Subcutaneous adipose tissue (tissue), 4 donors: ENCODE results near the gene SHC1. TPM values are rescaled to one million over a fixed set of nuclear protein-coding genes. Genes with fewer than 3 reads are reported as not detected.

Experiments
- total RNA-seq, 4 donors: library from RNA; depleted of rRNA; stranded (reverse); fragments of >200 nt; gene quantifications; one replicate each; pipeline ENCODE4 v1.1.0, GENCODE V29; 2016
- TF ChIP-seq, protein P1 (sequence below): fragments of 450-650 bp; IDR thresholded peaks from one replicate; pipeline ENCODE4 v1.5.1; 2016; ENCODE audit warnings: low read depth, mild to moderate bottlenecking, control low read depth, antibody characterized with exemption, moderate library complexity

SHC1 gene, protein sequence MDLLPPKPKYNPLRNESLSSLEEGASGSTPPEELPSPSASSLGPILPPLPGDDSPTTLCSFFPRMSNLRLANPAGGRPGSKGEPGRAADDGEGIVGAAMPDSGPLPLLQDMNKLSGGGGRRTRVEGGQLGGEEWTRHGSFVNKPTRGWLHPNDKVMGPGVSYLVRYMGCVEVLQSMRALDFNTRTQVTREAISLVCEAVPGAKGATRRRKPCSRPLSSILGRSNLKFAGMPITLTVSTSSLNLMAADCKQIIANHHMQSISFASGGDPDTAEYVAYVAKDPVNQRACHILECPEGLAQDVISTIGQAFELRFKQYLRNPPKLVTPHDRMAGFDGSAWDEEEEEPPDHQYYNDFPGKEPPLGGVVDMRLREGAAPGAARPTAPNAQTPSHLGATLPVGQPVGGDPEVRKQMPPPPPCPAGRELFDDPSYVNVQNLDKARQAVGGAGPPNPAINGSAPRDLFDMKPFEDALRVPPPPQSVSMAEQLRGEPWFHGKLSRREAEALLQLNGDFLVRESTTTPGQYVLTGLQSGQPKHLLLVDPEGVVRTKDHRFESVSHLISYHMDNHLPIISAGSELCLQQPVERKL
- 100 to 1,000 TPM in 2 of 4 donors, 10 to 100 TPM in 2; 87.1 to 171 (median 102) TPM for total RNA-seq

DNA sequence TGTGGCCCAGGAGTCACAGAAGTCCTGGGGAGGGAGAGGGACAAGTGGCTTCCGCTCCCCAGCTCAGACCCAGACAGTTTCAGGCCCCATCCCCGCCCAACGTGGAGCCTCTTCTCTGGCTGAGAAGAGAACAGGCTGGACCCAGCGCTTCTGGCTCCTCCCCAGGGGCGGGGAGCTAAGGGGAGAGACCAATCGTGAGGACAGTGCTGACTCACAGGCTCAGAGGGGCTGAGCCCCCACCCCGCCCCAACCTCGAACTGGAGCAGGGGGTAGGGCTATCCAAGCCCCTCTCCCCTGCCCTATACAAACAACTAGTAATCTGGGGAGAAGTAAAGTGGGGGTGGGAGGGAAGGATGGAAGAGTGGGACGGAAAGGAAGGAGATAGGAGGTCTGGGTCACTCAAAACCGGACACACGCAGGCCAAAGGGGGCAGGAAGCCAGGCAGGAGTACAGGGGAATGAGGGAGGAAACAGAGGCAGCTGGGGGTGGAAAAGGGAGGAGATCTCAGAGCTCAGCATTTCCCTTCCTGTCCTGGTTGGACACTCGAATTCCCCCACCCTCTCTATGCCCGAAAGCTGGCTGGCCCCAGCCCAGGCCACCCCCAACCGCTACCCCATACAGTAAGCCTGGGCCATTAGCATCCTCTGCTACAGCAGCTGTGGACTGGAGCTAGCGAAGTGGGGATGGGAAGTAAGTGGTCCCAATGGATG, at the start of gene SHC1:
TSS of gene SHC1 (minus strand) at position 117 of the 710 bp plus-strand sequence. CDS start 221 bp downstream, outside the sequence.
- TF ChIP-seq, protein P1, sequence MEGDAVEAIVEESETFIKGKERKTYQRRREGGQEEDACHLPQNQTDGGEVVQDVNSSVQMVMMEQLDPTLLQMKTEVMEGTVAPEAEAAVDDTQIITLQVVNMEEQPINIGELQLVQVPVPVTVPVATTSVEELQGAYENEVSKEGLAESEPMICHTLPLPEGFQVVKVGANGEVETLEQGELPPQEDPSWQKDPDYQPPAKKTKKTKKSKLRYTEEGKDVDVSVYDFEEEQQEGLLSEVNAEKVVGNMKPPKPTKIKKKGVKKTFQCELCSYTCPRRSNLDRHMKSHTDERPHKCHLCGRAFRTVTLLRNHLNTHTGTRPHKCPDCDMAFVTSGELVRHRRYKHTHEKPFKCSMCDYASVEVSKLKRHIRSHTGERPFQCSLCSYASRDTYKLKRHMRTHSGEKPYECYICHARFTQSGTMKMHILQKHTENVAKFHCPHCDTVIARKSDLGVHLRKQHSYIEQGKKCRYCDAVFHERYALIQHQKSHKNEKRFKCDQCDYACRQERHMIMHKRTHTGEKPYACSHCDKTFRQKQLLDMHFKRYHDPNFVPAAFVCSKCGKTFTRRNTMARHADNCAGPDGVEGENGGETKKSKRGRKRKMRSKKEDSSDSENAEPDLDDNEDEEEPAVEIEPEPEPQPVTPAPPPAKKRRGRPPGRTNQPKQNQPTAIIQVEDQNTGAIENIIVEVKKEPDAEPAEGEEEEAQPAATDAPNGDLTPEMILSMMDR = no peak

DNA sequence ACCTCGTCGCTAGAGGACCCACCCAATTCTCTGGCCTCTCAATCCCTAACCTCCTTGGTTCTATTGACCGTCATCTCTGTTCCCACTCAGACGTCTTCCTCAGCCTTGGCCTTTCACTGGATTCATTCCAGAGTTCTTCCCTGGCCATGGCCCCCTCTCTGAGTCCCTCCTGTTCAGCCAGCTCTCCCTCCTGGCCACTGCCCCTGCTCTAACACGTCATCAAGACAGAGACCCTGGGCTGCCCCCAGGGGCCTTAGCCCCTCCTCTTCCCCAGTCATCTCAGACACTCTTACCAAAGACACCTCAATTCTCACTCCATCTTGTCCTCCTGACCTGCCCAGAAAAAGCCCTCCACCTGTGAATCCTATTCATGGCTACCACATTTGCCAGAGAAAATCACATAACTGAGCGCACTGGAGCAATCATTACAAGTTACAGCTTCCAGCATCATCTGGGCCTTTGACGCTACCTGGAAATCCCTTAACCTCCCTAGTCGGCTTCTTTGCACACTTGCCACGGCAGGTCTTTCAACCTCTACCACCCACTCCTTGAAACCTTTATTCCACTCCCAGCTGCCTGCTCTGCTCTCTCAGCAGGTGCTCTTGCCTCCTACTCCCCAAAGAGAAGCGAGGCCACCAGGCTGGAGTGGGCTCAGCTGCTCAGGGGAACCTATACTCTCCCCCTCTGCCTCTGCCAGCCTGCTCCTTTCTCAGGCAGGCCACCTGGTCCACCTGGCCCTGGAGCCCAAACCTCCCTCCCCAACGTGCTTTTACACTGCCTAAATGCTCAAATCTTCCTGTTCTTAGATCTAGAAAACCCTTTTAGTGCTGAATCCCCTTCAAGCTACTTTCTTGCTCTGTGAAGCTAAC, 49.1 kb upstream of the SHC1 start:
- TF ChIP-seq, protein P1 = no peak

DNA sequence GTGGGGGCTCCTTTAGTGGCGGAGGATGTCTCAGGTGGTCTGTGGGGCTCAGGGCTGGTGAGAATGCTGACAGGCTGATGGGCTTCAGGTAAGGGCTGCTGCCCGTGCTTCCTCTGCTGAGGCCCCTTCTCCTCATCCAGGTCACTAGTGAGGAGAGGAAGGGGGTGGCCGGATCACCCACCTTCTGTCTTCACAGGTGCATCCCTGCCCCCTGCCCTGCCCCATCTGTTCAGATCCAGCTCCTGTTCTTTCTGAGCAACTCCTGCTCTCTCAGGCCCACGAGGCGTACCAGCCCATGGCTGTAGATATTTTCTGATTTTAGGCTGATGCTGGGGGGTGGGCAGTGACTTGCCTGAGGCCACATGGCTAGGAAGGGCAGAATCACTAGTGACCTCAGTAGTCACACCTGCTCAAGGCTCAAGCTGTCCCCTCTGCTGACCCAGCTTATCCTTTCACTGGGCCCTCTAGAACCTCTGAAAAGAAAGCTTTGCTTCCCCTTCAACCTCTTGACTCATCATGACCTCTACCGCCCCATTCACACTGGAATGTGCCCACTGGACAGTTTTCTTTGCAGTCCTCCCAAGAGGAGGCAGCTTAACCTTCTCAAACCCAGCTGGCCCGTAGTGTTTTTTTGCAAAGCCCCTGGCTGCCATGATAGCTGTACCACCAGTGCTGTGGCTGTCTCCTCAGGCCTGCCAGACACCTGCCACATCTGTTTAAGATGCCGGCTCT, 48.2 kb upstream of the SHC1 start:
- TF ChIP-seq, protein P1 = no peak

DNA sequence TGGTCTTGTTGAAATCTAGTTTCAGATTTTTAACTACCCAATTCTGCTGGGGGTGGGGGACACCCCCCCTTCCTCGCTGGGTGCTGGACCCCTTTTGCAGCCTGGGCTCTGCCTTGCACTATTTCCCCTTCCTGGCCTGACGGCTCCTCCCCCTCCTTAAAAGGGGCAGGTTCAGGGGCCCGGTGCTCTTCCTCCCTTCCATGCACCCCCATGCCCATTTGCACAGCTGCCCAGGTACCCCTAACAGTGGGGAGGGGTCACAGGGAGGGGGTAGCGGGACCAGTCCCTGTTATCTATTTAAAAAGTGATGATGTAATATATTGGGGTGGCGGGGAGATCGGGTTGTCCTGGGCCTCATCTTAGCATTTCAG, 47.4 kb upstream of the SHC1 start:
- TF ChIP-seq, protein P1 = no peak

DNA sequence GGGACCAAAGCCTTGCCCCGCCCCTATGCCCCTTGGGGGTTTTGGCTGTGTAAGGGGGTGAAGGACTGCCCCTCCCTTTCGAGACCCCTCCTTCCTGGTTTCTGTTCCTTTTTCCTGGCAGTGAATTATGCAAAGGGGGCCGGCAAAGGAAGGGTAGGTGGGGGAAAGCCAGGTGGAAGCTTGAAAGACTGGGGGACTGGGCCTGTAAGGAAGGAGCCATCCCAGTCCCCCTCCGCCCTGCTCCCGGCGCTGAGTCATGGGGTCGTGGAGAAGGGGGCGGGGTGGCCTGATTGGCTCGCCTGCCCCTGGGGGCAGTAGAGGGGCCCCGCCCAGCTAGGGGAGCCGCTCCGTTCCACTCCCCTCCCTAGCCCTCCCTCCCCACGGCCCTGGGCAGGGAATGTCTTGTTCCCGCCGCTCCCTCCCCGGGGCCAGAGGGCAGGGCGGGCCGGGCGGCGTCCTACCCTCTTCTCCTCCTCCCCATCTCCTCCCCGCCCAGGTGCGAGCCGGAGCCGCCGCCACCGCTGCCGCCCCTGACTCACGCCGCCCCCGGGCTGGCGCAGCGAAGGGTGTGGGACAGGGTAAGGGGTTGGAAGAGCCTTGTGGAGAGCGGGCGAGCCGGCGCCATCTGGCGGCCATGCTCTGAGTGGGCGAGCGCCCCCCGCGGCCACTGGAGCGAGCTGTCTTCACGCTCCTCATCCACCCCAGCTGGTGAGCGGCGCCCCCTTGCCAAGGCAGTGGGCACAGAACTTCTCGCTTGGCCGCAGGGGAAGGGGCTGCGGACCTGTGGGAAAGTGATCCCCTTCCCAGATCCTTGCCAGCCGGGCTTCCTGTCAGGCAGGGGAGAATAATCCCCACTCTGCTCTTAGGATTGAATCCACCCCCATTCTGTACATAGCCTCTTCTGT, 46.7 kb upstream of the SHC1 start:
- TF ChIP-seq, protein P1 = no peak

DNA sequence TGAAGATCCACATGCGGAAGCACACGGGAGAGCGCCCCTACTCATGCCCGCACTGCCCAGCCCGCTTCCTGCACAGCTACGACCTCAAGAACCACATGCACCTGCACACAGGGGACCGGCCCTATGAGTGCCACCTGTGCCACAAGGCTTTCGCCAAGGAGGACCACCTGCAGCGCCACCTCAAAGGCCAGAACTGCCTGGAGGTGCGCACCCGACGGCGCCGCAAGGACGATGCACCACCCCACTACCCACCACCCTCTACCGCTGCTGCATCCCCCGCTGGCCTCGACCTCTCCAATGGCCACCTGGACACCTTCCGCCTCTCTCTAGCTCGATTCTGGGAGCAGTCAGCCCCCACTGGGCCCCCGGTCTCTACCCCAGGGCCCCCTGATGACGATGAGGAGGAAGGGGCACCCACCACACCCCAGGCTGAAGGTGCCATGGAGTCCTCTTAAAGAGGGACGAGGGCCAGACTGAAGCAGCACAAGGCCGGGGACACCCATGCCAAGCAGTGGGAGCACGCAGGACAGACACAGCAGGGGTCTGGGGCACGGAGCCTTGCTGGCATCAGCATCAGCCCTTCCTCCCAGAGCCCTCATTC, 45.8 kb upstream of the SHC1 start:
- TF ChIP-seq, protein P1 = no peak
